Activated CD4-positive, CD25-positive, alpha-beta regulatory T cell treated with anti-CD3 and anti-CD28 coated beads, Interleukin-2, amount 50 U/mL, for 24 hours (primary cell): ENCODE results near the gene TMEM244.
"Not testable (repeated sequence)": the region's sequence is repeated elsewhere in the genome, so short reads cannot be mapped to it uniquely, and the experiment has no call there.

ENCODE experiments used
- ATAC-seq, 2 donors: fragments of 150-1000 bp; cut with Tn5 transposase; one replicate each; pipeline ENCODE4 v1.10.0; 2021; ENCODE audit warnings: mild to moderate bottlenecking in 1 of 2, moderate library complexity in 1 of 2

Gene TMEM244, protein sequence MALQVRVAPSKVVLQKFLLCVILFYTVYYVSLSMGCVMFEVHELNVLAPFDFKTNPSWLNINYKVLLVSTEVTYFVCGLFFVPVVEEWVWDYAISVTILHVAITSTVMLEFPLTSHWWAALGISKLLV

DNA sequence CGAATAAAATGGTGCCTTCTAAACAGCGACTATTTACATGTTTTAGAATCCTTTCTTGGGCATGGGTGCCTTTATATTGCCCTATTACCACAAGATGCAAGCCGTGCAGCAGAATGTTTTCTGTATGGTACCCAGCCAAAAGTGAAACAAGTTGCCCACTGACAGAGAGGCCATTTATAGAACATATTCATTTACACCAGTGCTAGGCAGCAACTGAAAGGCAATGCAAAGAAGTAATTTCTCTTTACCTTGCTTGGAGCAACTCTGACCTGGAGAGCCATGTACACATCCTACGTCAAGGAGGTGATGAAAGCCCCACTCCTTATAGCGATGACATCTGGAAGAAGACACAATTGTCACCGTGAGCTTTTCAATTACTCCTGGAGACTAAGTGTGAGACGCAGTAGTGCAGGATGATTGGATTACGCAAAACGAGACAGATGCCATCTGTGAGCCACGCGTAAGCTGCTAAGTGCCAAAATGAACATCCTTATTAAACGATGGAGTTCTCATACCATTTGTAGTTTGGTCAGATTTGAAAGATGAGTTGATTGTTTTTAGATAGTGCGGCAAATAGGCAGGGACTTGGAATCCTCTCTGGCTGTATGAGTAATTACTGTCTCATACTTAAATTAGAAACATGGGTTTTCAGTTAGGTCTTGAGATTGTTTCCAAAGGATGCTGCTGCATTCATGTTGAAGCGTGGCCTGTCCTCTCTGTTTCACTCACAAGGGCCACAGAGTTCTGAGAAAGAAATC, at the start of gene TMEM244:
Gene TMEM244 (minus strand): TSS at position 408 of the 758 bp plus-strand sequence. CDS start 127 bp downstream, at position 281.
- ATAC-seq = peak; percentile 54 to 80

DNA sequence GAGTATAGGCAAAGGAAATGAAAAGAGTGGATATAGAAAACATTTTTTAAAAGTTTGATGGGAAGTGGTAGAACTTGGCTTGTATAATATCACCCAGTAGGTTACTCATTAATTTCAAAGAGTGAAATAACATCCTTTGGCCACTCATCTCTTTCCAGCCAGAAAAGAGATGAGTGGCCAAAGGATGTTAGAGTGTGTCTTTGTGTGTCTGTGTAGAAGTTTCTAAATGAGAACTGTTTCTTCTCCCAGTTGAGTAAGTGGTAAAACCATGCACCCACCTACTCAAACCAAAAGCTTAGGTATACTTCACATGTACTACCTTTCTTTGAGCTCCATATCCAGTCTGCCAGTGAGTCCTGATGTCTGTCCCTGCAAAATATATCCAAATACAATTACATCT, 47.7 kb upstream of the TMEM244 start:
- ATAC-seq = peak; percentile 18 to 56

DNA sequence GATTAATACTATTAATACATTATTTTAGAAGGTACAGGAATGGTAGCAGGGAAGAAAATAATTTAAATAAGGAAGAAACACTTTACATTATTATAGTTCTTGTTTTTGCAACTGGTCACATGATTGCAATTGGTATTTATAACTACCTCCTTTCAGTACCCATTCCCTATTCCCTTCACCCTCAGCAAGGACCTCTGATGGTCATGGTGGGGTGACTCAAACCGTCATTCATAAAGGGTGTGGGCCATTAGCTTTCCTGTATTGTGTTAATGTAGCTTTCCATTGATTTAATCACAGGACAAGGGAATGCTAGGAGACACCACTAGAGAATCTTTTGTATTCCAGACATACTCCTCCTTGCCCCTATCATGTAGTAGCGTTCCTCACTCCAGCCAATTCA, 47.2 kb upstream of the TMEM244 start:
- no peak for ATAC-seq

DNA sequence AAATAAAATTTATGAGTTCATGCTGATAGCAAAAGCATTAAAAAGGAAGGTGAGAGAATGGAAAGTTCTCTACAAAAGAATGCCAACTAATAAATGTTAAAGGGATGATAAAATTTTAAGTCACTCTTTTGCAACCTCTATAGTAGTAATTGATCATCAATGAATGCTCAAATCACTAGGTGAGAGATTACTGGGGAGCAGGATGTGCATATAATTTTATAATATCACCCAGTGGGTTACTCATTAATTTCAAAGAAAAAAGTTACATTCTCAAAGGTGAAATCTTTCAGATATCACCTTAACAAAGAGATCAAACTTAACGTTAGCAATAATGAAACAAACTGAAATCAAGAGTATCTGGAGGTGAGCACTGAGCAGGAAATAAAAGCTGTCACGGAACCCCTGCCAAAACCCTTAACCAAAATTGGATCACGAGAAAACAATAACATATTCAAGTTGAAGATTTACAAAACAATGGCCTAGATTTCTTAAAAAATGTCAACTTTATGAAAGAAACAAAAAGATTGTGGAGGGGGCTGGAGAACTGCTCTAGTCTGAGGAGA, 45.5 kb upstream of the TMEM244 start:
- peak; percentile 64 to 75 for ATAC-seq

DNA sequence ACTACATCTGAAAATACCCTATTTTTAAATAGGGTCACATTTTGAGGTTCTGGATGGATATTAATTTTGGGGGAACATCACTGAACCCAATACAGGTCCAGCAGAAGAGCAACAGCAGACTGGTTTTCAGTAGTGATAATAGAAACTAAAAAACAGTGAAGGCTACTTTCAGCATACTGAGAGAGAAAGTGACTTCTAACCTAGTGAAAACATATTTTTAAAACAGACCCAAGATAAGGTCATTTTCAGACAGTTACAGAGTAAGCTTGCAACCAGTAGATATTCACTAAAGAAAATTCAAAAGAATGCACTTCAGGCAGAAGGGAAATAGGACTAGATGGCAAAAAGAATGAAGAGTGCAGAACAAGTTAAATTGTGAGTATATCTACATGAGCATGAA, 42.0 kb upstream of the TMEM244 start:
- no peak for ATAC-seq

DNA sequence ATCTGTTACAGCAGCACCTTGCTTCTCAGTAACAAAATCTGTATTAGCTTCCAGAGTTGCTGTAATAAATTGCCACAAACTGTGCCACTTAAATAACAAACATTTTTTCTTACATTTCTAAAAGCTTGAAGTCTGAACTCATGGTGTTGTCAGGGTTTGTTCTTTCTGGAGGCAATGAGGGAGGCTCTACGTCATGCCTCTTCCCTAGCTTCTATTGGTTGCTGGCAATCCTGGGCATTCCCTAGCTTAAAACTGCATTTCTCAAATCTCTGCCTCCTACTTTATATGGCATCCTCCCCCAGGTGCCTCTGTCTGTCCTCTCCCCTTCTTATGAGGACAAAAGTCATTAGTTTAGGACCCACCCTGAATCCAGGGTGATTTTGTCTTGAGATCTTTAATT, 41.6 kb upstream of the TMEM244 start:
- no peak for ATAC-seq

DNA sequence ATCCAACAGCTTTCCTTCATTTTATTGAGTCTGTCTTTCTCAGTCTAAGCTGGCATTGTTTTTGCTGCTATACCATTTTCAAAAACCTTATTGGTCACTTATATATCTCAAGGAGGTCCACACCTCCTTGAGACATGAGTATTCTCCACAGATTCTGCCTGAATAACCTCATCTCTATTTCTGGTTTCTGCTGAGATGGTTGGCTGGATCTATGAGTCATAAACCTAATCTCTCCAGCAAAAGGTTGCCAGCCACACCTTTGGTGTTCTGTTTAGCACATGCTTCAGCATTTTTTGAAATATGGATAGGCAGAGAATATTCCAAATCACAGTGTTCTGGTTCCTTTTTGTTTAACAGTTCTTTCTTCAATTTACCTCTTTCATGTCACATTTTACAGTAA, 40.8 kb upstream of the TMEM244 start:
- no peak for ATAC-seq

DNA sequence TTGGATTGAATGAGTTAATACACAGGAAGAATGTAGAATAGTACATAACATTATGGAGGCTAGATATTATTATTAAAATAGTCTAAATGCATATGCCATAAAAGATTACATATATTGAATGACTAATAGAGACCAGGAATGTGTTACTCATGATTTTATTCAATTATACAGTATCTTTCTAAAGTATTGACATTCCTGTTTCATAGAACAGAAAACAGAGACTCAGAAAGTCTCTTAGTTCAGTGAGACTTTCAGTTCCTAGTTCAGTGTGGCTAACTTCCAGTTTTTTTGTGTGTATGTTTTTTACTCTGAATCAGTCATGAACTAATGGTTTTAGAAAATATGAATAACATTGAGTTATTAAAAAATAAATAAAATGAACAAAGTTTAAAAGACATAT, 34.6 kb upstream of the TMEM244 start:
- no peak for ATAC-seq

DNA sequence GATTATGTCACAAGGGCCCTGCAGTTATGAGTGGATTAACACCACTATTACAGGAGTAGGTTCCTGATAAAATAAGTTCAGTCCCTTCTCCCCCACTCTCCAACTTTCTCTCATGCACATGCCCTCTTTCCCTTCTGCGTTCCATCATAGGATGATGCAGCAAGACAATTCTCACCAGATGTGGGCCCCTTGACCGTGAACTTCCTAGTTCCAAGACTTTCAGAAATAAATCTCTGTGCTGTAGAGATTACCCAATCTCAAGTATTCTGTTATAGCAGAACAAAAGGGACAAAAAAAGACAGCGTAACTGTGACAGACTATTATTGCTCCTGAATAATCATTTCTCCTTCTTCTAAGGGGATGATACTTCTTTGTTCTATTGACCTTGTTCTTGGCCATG, 33.8 kb upstream of the TMEM244 start:
- ATAC-seq = no peak

DNA sequence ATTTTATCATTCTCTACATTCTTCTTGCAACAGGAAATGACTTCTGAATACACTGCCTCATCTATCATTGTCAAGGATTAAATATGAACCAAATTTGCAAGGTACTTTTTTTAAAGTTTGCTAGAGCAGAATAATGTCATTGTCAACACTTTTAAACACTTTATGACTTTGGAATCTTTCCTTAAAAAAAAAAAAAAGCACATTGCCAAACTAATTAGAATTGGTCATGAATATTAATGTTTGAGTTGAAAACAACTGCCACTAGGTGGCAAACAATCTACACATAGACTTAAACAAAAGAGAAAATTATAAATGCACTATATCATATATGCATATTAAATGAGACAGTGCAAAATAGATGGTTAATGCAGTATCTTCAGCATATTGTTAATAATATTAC, 32.5 kb upstream of the TMEM244 start:
- no peak for ATAC-seq

DNA sequence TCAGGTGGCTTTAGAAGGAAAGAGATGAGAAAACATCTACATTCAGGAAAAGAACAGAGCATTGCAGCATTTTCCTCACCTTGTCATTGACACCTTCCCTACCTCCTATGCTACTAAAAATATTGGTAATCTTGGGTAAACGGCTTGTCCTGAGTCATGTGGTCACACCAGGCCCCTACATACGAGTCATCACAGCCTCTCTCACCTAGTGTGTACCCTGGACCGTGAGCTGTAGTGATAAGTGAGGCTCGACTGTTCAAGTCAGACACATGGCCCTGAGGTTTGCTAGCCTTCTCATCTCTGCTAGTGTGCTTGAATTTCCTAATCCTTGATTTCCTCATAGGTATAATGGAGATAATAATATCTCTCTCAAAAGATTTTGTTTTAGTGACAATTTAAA, 29.6 kb upstream of the TMEM244 start:
- ATAC-seq = peak in 1 of 2 donors; percentile 44

DNA sequence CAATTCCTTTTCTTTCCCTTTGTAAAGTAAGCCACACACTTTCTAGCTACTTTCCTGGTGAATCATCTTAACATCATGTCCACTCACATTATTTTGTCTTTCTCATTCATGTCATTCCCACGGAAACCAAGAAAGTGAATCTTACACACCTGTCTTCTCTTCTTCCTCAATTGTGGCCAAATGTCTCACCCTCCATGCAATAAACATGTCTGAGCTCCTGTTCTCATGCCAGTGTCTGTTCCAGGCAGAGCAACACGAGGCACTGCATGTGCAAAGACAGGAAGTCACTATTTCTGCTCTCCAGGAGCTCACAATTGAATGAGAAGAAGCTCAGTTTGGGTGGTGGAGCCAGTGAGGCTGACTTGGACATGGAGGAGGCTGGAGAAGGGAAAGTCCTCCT, 29.0 kb upstream of the TMEM244 start:
- peak in 1 of 2 donors; percentile 21 for ATAC-seq

DNA sequence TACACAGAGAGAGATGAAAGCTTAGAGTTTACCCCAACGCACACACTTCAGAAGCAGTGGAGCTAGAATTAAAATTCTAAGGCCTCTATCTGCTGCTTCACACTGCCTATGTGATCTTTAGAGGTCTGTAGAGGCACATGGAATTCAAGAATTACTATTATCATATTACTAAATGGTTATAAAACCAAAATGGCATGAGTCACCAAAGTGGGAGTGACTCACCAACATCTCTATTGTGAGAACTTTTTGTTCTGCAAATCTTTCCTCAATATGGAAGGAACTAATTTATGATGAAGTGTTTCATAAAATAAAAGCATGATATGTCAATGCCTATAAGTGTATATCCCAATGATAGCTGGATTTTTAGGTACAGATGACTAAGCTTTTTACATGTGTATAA, 28.5 kb upstream of the TMEM244 start:
- ATAC-seq = peak; percentile 84 to 85

DNA sequence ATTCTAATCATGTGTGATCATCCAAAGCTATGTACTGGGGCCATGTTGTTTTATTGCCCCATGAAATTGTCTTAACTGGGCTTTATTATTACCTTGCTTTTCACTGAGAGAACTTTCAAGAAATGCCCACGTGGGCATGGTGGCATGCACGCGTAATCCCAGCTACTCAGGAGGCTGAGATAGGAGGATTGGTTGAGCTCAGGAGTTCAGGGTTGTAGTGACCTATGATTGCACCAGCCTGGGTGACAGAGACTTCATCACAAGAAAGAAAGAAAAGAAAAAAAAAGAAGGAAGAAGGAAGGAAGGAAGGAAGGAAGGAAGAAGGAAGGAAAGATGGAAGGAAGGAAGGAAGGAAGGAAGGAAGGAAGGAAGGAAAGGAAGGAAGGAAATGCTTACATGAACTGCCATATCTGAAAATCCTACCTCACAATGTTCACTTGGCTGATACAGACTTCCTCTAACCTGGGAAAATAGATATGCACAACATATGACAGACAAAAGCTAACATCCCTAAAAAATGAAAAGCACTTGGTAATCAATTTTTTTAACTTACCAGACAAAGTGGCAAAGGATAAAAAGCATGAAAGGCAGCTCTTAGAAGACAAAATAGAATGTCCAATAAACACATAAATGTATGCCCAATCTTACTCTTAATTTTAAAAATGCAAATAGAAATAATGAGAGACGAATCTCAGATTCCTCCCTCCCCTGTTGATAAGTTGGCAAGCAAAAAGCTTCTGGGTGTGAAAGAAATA, 25.5 kb upstream of the TMEM244 start:
- ATAC-seq = no peak

DNA sequence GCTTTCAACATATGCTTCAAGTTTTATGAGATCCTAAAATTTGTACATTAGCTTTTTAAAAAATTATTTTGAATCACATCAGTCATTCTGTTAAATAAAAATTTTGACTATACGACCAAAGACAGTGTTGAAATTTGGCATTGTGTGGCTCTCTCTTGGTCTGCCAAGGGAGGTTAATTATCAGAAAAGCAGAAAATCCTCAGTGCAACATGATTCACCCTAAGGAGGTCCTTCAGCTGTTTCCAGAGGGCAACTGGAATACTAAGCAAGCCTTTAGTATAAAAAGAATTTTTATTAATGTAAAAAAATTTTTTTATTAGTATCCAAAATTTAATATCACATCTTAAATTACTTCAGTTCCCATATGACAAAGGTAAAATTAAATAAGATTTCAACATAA, 23.1 kb upstream of the TMEM244 start:
- no peak for ATAC-seq

DNA sequence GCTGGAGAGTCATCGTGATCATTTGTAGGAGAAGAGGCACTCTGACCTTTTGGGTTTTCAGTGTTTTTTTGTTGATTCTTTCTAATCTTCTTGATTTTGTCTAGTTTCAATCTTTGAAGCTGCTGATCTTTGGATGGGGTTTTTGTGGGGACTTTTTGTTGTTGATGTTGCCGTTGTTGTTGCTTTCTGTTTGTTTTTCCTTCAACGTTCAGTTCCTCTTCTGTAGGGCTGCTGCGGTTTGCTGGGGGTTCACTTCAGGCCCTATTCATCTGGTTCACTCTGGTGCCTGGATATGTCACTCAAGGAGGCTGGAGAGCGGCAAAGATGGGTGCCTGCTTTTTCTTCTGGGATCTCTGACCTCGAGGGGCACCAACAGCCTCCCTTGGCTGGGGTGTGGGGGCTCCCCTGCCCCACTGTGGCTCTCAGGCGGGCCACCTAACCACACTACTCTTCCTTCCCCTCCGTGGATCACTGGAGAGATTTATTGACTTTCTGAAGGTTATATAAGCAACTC, 21.5 kb upstream of the TMEM244 start:
- no peak for ATAC-seq

DNA sequence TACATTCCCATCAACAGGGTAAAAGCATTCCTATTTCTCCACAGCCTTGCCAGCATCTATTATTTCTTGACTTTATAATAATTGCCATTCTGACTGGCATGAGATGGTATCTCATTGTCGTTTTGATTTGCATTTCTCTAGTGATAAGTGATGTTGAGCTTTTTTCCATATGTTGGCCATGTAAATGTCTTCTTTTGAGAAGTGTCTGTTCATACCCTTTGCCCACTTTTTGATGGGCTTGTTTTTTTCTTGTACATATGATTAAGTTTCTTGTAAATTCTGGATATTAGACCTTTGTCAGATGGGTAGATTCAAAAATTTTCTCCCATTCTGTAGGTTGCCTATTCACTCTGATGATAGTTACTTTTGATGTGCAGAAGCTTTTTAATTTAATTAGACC, 16.8 kb upstream of the TMEM244 start:
- not testable (repeated sequence) for ATAC-seq

DNA sequence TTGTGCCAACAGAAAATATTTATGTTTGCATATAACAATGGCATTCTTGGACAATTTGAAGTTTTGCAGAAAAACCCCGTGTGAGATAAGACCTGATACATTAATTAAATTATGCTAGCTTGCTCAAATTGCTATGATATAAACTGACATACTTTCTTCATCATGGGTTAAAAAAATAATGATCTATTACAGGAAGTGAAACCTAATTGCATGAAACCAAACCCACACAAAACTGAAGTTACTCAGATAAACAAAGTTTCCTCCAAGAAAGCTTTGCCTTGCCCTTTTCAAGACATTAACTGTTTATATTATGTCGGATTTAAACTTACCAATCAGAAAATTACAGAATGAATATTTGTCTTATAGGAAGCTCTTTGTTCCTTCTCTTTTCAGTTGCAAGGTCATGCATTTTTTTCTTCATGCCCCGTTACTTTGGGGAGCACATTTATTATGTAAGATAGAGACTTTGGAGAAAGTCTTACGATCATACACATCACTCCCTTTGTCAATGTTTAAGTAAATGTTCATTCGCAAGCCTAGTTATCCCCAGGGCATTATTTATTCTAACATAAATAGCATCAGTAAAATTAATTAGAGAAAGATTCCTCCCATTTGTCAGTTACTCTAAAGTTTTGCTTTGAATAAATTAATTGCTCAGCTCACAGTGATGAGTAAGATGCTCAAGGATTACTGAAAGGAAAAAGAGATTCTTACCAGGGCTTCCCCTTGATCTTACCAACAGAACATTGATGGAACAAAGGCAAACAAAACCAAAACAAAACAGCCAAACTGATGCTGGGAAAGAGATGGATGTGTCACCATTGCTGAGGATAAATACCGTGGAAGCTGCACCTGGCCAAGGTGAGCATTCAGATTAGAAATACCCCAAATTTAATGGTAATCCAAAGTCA, 14.8 kb upstream of the TMEM244 start:
- ATAC-seq = peak; percentile 56 to 82

DNA sequence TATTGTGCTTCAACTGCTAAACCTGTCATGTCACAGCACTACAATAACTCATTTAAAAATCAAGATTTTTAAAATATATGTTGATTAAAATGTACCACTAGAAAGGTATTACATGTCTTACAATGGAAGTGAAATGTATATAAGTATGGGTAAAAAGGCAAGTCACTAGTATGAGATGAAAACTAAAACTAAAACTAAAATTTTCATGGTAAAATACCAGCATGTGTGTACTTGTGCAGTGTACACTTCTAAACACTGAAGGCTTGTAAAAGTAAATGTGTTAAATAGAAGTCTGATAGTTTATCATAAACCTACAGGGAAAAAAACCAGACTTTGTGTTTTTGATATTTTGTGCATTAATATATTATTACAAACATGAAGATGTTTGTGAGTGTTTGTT, 13.7 kb upstream of the TMEM244 start:
- ATAC-seq = no peak

DNA sequence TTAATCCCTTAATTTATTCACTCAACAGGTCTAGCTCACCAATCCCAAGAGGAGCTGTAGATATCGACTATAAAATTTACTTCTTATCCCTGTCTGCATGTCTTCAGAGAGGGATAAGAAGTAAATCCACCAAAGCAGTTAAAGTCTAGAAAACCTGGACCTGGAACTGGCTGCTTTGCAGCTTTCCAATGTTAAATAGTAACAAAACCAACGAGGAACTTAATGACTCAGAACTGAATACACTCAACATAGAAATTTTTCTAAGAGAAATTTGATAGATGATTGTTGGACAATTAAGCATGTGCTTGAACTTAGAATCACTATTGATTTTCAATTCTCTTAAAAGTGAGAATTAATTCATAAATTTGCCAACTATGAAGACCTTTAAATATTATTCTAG, 11.5 kb upstream of the TMEM244 start:
- no peak for ATAC-seq

DNA sequence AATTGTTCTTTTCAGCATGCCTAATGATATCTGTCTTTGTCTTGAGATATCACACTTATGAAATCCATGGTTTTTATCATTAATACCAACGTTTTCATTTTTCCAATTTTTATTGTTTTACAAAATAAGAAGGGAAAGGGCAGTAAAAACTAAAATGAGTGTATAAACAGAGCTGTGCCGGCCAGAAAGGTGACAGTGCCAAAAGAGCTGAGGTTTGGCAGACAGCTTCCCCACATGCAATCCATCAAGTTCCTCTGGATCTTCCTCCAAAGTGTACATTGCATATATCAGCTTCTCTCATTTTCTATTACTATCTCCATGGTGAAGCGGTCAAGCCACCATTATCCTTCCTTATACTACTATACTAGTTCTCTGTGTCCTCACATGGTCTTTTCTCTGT, 10.1 kb upstream of the TMEM244 start:
- ATAC-seq = no peak

DNA sequence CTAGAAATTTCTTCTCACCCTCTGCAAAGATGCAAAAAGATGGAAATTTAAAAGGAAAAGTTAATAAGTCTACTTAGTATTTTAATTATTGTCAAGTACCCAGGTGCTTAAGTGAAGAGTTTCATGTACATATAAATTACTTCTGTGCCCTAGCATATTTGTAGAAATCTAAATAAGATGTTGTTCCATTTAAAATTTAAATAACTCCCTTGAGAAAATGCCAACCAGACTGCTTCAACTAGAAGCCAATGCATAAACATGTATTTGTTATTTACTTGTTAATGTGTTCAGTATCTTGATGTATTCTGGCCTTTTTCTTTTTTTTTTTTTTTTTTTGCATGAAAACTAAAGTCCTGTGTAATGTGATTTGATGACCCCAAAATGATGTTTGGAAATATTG, 6.3 kb upstream of the TMEM244 start:
- ATAC-seq = no peak
